CD14-positive monocyte (primary cell): ENCODE results near the gene SUPT20HL2. TPM values are rescaled to one million over a fixed set of nuclear protein-coding genes. Genes with fewer than 3 reads are reported as not detected.
"Not testable (repeated sequence)": the region's sequence is repeated elsewhere in the genome, so short reads cannot be mapped to it uniquely, and the experiment has no call there.

Source experiments
- DNase-seq, 3 donors: peaks; one replicate each; pipeline ENCODE4 v3.0.0-alpha.2; 2011 to 2022
- H2AFZ ChIP-seq: 2 replicates; pipeline ENCODE4 v1.6.0; 2012; ENCODE audit warnings: mild to moderate bottlenecking, low read depth, low read length, inconsistent platforms; ENCODE audit not compliant: insufficient read depth, poor library complexity, severe bottlenecking
- H3K27ac ChIP-seq, 2 donors: 1 replicate in 1 of 2; 2 replicates in 1 of 2; pipeline ENCODE4 v1.5.1; 2012 to 2013; ENCODE audit warnings: low read length in 2 of 2, control low read depth in 1 of 2, inconsistent platforms in 1 of 2, low read depth in 1 of 2, mild to moderate bottlenecking in 1 of 2
- H3K27me3 ChIP-seq, 2 donors: one replicate each; pipeline versions ENCODE4 v1.6.0 to v1.6.1; 2011 to 2013; ENCODE audit warnings: low read length in 2 of 2; ENCODE audit not compliant: control insufficient read depth in 2 of 2, insufficient read depth in 2 of 2
- H3K36me3 ChIP-seq, 2 donors: replicated peaks in 1 of 2; 1 replicate in 1 of 2; 2 replicates in 1 of 2; pipeline versions ENCODE4 v1.5.1 to v1.6.1; 2012 to 2013; ENCODE audit warnings: low read length in 2 of 2, control low read depth in 1 of 2, inconsistent platforms in 1 of 2, mild to moderate bottlenecking in 1 of 2; ENCODE audit not compliant: insufficient read depth in 2 of 2, control insufficient read depth in 1 of 2
- H3K4me1 ChIP-seq, 2 donors: 1 replicate in 1 of 2; 2 replicates in 1 of 2; pipeline versions ENCODE4 v1.5.1 to v1.6.1; 2012 to 2013; ENCODE audit warnings: low read length in 2 of 2, control low read depth in 1 of 2, inconsistent platforms in 1 of 2, mild to moderate bottlenecking in 1 of 2, moderate library complexity in 1 of 2; ENCODE audit not compliant: insufficient read depth in 2 of 2, control insufficient read depth in 1 of 2
- H3K4me2 ChIP-seq: replicated peaks from 2 replicates; pipeline ENCODE3; 2012; ENCODE audit warnings: low read length, moderate library complexity, mild to moderate bottlenecking; ENCODE audit not compliant: poor library complexity, severe bottlenecking; ENCODE audit errors: extremely low read depth
- H3K4me3 ChIP-seq, 3 experiments: fragments of 200-600 bp in 1 of 3; sonication (generic) in 1 of 3; replicated peaks in 1 of 3; 1 replicate in 2 of 3; 2 replicates in 1 of 3; pipeline ENCODE4 v1.5.1; 2011 to 2013; ENCODE audit warnings: low read length in 3 of 3, mild to moderate bottlenecking in 3 of 3, control low read depth in 2 of 3, low read depth in 2 of 3, inconsistent platforms in 1 of 3, moderate library complexity in 1 of 3
- H3K79me2 ChIP-seq: 2 replicates; pipeline ENCODE4 v1.6.0; 2012; ENCODE audit warnings: mild to moderate bottlenecking, control low read depth, inconsistent platforms, low read length, moderate library complexity; ENCODE audit not compliant: insufficient read depth
- H3K9ac ChIP-seq: 2 replicates; pipeline ENCODE4 v1.6.0; 2017; ENCODE audit warnings: low read length, mild to moderate bottlenecking; ENCODE audit not compliant: insufficient read depth, poor library complexity, severe bottlenecking
- H3K9me3 ChIP-seq, 2 donors: replicated peaks in 1 of 2; 1 replicate in 1 of 2; 2 replicates in 1 of 2; pipeline versions ENCODE4 v1.5.1 to v1.6.1; 2012 to 2013; ENCODE audit warnings: low read length in 2 of 2, control low read depth in 1 of 2; ENCODE audit not compliant: control insufficient read depth in 1 of 2, insufficient read depth in 1 of 2
- H4K20me1 ChIP-seq: 2 replicates; pipeline ENCODE4 v1.6.0; 2012; ENCODE audit warnings: mild to moderate bottlenecking, low read length, control low read depth, moderate library complexity; ENCODE audit not compliant: insufficient read depth
- H3K27ac Mint-ChIP-seq, 7 donors: one replicate each; pipeline ENCODE4 v1.8.0; 2020; ENCODE audit warnings: mild to moderate bottlenecking in 7 of 7, mixed read lengths in 7 of 7, moderate library complexity in 6 of 7, inconsistent platforms in 2 of 7
- H3K27me3 Mint-ChIP-seq, 3 donors: one replicate each; pipeline ENCODE4 v1.8.0; 2021 to 2022; ENCODE audit warnings: low read depth in 3 of 3, mild to moderate bottlenecking in 3 of 3, mixed read lengths in 3 of 3, moderate library complexity in 3 of 3, inconsistent platforms in 1 of 3
- H3K36me3 Mint-ChIP-seq, 2 donors: one replicate each; pipeline ENCODE4 v1.8.0; 2020; ENCODE audit warnings: mixed read lengths in 2 of 2, inconsistent platforms in 1 of 2, mild to moderate bottlenecking in 1 of 2
- H3K4me1 Mint-ChIP-seq: one replicate; pipeline ENCODE4 v1.8.0; 2020; ENCODE audit warnings: mild to moderate bottlenecking, mixed read lengths
- H3K4me3 Mint-ChIP-seq, 2 donors: one replicate each; pipeline ENCODE4 v1.8.0; 2020; ENCODE audit warnings: mild to moderate bottlenecking in 2 of 2, mixed read lengths in 2 of 2, moderate library complexity in 1 of 2
- H3K9me3 Mint-ChIP-seq, 7 donors: one replicate each; pipeline ENCODE4 v1.8.0; 2020 to 2022; ENCODE audit warnings: mixed read lengths in 7 of 7, mild to moderate bottlenecking in 6 of 7, moderate library complexity in 6 of 7, inconsistent platforms in 2 of 7
- CTCF ChIP-seq: fragments of 200-600 bp; IDR thresholded peaks from one replicate; pipeline ENCODE4 v1.8.0; 2022; ENCODE audit warnings: antibody characterized with exemption, mild to moderate bottlenecking
- WGBS: methylation state at CpG from one replicate; pipeline ENCODE4 v1.1.5; 2013; ENCODE audit warnings: missing lambda C conversion rate; ENCODE audit not compliant: insufficient coverage; 5-methylcytosine and 5-hydroxymethylcytosine counted together
- intact Hi-C, 2 donors: fragments of 100-400 bp; cut with micrococcal nuclease; formaldehyde crosslinking; loops; one replicate each; pipeline versions ENCODE4 v1.15.0 to v1.15.1; 2023
- polyA plus RNA-seq, 3 donors: library from polyadenylated mRNA; depleted of rRNA in 1 of 3; unstranded in 2 of 3; stranded (reverse) in 1 of 3; fragments of 300-500 nt in 2 of 3; fragments of >200 nt in 1 of 3; fragmentation: Illumina TruSeq in 2 of 3; gene quantifications; 1 replicate in 2 of 3; 2 replicates in 1 of 3; pipeline ENCODE4 v1.2.3, GENCODE V29; 2012 to 2021

Gene SUPT20HL2
- polyA plus RNA-seq, 3 donors: not detected

- Histone ChIP-seq H3K79me2 (no peaks in the 10 kb centered on the region), H3K27ac (no peak overlapping the region), H3K4me1 (no peaks in the 10 kb centered on the region), H3K4me2 (no peak overlapping the region), H3K36me3 (no peaks in the 10 kb centered on the region), H3K4me3 (no peak overlapping the region), H3K9ac (no peak overlapping the region), H3K9me3 (no peaks in the 10 kb centered on the region), H4K20me1 (no peaks in the 10 kb centered on the region), H3K27me3 (peaks cover 0 to 11% of the 10 kb centered on the region in 2 donors), H2AFZ (no peak overlapping the region)
- Mint-ChIP-seq H3K9me3 (peaks cover 0 to 12% (median 3%) of the 10 kb centered on the region in 7 donors), H3K4me1 (no peaks in the 10 kb centered on the region), H3K27ac (no peak overlapping the region), H3K36me3 (no peaks in the 10 kb centered on the region), H3K4me3 (no peak overlapping the region), H3K27me3 (peaks cover 0 to 14% (median 0%) of the 10 kb centered on the region in 3 donors)
- no peak for TF ChIP-seq CTCF
- DNase-seq: no peak
- WGBS: no CpG with 5 or more reads among the region's 1 CpG
- intact Hi-C loops: no loop called here
These were observed 2.2 kb upstream of the SUPT20HL2 start for GRCh38 chrX:24316111-24316510.

GRCh38 chrX:24312249-24312607 lies 1.6 kb downstream of the SUPT20HL2 start:
- H3K4me3 ChIP-seq, H3K4me2 ChIP-seq, H3K27me3 ChIP-seq, H3K36me3 ChIP-seq, H4K20me1 ChIP-seq, DNase-seq, H3K27ac ChIP-seq, H3K9me3 ChIP-seq, H3K79me2 ChIP-seq, H3K4me3 Mint-ChIP-seq, H3K9ac ChIP-seq, H3K4me1 Mint-ChIP-seq, H2AFZ ChIP-seq, intact Hi-C loops, H3K4me1 ChIP-seq, H3K36me3 Mint-ChIP-seq, H3K27ac Mint-ChIP-seq: not testable (repeated sequence)
- WGBS: no CpG with 5 or more reads among the region's 6 CpGs
- Mint-ChIP-seq H3K27me3 (peaks cover 0 to 14% (median 2%) of the 10 kb centered on the region in 3 donors), H3K9me3 (peaks cover 0 to 12% (median 3%) of the 10 kb centered on the region in 7 donors)

GRCh38 chrX:24311507-24312248 lies 2.2 kb downstream of the SUPT20HL2 start:
- H3K36me3 Mint-ChIP-seq, H4K20me1 ChIP-seq, H3K4me3 ChIP-seq, H2AFZ ChIP-seq, DNase-seq, H3K79me2 ChIP-seq, H3K27ac ChIP-seq, H3K27ac Mint-ChIP-seq, H3K4me2 ChIP-seq, H3K36me3 ChIP-seq, H3K27me3 ChIP-seq, H3K4me3 Mint-ChIP-seq, H3K4me1 Mint-ChIP-seq, H3K4me1 ChIP-seq, H3K9me3 ChIP-seq, H3K9ac ChIP-seq, intact Hi-C loops: not testable (repeated sequence)
- 97% methylated on average over 10 of the region's 22 CpGs for WGBS
- Mint-ChIP-seq H3K9me3 (peaks cover 0 to 12% (median 3%) of the 10 kb centered on the region in 7 donors), H3K27me3 (peaks cover 0 to 14% (median 2%) of the 10 kb centered on the region in 3 donors)

DNA sequence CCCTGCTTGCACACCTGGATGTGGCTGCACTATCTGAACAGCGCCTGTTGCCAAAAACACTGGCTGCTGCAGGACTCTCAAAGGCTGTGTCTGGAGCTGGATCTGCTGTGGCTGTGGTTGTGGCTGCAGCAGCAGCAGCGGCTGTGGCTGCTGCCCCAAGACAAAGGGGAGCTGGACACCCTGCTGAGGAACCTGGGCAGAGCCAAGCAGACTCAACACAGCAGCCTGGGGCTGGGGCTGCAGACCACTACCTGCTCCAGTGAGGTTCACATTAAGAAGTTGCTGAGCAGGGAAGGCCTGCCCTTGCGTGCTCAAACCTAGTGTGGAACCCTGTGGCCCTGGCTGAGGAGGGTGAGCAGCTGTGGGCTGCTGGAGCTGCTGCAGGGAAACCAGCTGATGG lies 3.0 kb downstream of the SUPT20HL2 start:
- H3K4me2 ChIP-seq, H3K4me3 ChIP-seq, H3K79me2 ChIP-seq, H3K4me1 ChIP-seq, H3K27me3 ChIP-seq, DNase-seq, H3K27ac Mint-ChIP-seq, H3K9me3 ChIP-seq, H4K20me1 ChIP-seq, H3K27ac ChIP-seq, H3K4me1 Mint-ChIP-seq, H3K36me3 ChIP-seq, intact Hi-C loops, H3K36me3 Mint-ChIP-seq, H2AFZ ChIP-seq, H3K9ac ChIP-seq, H3K4me3 Mint-ChIP-seq: not testable (repeated sequence)
- peaks cover 0 to 14% (median 2%) of the 10 kb centered on the region in 3 donors for H3K27me3 Mint-ChIP-seq
- H3K9me3 Mint-ChIP-seq: peaks cover 0 to 12% (median 3%) of the 10 kb centered on the region in 7 donors
- WGBS: 100% methylated on average over 2 of the region's 3 CpGs
